Cerebellar nuclear complex (tissue), 1 donor: ENCODE data around the gene LRRC36.
"Not testable (repeated sequence)": the region's sequence is repeated elsewhere in the genome, so short reads cannot be mapped to it uniquely, and the experiment has no call there.

Source experiments
- DNase-seq, 2 experiments: peaks; one replicate each; lab custom pipeline; 2025; lab: John Stamatoyannopoulos, UW

The LRRC36 gene

DNA sequence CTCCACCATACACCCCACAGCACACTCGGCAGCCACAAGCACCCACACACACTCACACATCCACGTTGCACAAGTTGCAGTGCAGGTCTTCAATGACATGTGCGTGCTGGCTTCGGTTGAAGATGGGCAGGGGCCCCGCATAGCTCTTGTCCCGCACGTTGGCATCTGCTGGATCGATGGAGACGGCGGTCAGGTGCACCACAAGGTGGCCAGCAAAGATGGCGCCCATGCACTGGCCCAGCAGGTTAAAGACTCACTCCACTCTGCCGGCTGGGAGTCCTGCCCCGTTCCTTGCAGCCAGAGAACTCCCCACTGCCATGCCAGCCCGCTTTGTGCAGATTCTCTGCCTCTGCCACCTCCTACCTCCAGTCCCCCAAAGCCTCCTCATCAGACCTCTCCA, 74.3 kb downstream of the LRRC36 start:
- DNase-seq, result no peak

DNA sequence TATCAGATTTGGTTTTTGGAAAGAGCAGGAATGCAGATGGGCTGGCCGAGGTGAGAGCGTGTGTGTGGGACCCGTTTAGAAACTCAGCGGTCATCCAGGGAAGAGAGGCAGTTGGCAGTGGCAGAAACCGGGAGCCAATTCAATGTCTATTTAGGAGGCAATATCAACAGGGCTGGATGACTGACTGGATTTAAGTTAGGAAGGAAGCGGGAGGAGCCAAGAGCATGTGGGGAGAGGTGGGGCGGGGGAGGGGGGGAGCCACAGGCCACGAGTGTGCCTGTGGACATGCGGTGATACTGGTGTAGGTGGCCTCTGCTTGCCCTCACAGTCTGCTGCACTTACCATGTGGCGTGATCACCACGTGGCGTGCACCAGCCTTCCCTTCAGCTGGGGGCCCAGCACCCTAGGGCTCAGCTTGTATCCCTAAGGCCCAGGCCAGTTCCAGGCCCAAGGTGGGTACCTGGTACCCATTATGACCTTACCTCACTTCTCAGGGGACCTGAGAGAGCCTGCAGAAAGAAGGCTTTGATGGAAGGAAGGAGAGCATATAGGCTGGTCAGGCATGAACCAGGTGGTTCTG, 77.5 kb downstream of the LRRC36 start:
- no peak for DNase-seq

DNA sequence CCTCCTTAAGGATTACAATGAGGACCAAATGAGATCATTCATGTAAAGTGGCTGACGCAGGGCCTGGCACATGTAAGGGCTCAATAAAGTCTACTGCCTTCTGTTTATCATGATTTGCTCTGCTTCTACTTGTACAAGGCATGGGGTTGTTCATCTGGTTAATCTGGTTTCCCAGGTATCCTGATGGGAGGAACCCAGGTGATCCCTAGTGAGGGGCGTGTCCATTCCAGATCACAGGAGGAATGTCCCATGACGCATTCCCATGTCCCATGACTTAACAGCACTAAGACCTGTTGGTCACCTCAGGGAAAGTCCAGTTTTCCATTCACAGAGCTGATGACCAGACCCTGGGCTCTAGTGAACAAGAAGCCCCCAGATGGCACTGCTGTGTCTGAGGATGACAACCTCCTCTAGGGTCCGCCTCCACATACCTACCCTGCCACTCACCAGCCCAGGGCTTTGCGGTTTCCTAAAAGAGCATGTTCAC, 78.2 kb downstream of the LRRC36 start:
- DNase-seq, result no peak

DNA sequence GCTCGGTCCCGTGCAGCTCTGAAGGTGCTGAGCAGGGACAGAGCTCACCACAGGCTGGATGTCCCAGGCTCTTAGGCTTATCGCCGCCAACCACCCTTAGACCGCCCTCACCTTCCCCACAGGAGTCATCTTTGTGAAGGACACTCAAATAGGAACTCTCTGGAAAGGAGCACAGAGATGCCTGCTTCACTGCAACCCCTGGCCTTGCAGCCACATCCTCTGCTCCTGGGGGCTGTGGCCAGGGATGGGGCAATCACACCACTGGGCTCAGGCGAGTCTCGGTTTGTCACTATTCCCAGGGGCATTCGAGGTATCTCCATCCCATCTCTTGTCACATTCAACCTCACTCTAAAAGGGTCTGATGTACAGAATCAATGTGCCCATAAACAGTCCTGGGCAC, 78.7 kb downstream of the LRRC36 start:
- no peak for DNase-seq

DNA sequence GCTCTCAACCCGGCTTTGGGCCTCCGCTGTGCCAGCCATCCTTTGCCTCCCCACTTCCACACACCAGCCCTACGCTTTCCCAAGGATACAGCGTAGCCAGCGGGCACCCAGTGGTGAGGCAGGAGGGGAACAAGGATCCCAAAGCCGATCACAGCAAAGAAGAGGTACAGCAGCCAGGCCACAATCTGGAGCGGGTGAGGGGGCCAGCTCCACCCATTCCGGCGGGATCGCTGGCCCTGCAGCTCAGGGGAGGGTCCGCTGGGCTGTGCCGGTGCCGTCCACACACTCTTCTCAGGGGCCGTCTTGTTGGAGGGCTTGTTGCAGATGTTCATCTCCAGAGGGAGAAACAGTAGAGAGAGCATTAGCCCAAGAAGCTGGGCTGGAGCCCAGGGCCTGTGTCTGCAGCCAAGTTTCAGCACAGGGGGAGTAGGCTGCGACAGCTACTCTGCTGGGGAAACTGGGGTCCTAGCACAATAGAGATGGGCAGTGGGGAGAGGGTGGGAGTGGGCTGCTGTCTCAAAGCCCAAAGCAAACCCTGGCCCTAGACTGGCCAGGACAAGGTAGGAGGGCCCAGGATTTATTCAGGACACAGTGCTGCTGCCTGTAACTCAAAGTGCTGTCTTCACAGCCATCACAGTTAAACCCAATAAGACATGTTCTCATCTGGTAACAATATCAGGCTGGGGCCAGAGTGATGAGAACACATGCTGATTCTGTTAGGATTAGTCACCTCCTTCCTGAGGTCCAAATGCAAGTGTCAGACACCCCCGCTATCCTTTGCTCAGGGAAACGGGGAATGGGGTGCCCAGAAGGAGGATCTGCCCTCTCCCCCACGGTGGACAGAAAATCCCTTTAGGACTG, 79.7 kb downstream of the LRRC36 start:
- no peak for DNase-seq

DNA sequence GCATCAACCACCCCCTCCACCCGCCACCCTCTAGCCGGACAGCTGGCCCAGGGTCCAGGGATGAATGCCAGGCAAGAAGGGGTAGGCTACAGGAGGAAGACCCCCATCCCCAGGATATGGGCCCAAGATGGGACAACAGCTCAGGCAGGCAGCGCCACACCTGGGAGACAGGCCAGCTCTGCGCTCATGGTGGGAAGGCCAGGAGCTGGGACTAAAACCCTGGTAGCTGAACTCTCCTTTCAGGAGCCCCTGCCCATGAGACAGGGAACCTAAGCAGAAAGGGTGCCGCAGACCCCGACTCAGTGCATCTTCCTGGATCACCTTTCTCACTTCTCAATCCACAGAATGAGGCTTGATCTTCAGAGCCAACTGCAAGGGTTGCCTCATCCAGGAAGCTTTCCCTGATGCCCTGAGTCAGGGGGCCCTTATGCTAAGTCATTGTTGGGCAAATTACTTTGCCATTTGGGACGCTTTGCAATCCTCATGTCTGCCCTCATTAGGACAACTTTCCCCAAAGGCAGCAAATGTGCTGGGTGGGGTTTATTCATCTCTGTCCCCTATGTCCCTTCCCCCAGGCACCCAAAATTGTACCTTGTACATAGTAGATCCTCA, 80.7 kb downstream of the LRRC36 start:
- DNase-seq, result no peak

DNA sequence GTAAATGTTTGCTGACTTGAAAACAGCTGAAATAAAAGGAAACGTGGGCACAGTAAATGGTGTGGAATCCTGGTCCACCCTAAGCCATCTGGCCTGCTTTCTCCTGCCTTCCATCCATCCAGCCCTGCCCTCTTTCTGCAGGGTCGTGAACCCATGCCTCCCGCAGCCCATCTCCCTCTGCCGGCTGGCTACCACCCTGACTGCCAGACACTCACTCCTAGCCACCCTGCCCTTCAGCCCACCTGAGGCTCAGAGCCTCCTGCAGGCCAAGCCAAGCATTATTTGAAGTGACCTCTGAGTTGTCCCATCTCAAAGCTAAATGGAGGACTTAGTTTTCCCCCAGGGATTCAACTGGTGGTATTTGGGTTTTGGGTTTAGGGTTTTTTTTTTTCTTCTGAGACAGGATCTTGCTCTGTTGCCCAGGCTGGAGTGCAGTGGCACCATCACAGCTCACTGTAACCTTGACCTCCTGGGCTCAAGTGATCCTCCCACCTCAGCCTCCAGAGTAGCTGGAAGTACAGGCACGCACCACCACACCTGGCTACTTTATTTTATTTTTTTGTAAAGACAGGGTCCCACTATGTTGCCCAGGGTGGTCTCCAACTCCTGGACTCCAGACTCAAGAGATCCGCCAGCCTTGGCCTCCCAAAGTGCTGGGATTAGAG, 81.3 kb downstream of the LRRC36 start:
- DNase-seq, result no peak

DNA sequence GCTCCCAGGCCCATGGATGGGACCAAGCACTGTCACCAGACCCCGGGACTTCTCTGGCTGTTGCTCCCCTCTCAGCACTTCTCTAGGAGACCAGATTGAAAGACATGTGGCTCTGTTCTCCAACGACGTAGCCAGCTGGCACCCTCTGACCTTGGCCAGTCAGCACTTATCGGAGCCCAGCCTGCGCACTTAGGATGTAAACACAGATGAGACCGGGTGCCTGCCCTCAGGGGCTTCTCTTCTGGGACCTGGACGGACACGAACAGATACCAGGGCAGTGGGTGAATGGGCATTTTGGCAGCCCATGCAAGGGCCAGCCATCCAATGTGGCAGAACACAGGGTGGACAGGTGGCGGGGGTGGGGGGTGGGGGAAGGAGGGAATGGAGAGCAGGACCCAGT, 83.0 kb downstream of the LRRC36 start:
- DNase-seq, result no peak

DNA sequence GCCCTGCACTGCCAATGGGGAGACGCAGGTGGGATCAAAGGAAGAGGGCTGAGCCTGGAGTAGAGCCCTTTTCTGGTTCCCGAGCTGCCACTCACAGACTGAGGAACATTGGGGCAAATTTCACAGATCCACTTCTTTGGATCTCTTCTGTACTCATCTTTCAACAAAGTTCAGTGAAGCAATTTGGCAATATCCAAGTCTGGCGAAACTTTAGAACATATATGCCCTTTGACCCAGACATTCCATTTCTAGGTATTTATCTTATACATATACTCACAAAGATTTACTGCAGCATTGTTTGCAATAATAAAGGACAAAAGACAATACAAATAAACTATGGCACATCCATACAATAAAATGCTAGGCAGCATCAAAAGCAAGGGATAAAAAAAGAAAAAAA, 84.7 kb downstream of the LRRC36 start:
- DNase-seq, result no peak

DNA sequence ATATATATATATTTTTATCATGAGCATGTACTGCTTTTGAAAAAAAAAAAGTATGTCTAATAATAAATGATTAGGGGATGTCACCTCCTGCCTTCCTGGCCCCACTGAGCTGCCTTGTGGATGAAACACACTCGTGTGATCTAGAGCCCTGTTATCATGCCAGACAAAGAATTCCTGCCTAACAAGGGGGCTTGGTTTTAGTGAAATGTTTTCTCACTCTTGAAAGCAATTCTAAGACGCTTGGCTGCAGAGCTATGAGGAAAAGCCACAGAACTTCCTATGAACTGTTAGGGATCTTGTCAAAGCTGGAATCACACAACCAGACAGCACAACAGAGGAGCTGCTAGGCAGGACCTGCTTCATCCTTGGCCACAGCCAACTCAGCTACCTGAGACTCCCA, 85.7 kb downstream of the LRRC36 start:
- DNase-seq, result no peak

DNA sequence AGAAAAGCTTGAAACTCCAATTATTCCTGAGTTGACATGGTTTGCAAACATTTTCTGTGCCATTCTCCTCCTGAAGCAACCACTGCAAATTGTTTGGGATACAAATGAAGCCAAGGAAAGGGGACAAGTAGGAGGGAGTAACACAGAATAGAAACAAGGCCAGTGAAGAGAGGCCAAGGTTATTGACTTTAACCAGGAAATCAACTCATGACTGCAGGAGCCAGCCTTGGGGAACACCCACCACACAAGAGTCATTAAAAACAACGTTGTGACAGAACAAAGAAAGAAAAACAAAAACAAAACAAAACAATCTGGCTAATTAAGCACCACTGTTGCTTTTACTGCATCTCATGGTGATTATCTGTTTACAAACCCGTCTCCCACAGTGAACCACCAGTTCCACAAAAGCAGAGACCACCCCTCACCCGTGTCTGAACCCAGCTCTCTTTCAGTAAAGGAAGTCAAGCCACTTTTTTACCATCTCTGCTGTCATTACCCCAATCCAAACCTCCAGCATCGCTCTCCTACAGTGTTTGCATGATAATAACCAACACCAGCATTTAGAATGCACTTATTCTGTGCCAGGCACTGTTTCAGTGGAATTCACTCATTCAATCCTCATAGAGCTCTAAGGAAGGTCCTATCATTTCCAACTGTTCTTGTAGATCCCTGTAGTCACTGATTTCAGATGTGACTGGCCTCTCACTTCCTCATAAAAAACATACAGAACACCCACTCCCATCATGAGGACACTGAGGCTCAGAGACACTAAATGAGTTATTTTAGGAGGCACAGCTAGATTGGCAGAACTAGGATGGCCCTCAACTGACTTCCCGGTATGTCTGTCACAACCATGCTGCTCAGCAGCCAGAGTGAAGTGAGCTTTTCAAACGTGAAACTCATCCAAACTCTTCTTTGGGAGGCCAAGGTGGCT, 87.6 kb downstream of the LRRC36 start:
- no peak for DNase-seq

DNA sequence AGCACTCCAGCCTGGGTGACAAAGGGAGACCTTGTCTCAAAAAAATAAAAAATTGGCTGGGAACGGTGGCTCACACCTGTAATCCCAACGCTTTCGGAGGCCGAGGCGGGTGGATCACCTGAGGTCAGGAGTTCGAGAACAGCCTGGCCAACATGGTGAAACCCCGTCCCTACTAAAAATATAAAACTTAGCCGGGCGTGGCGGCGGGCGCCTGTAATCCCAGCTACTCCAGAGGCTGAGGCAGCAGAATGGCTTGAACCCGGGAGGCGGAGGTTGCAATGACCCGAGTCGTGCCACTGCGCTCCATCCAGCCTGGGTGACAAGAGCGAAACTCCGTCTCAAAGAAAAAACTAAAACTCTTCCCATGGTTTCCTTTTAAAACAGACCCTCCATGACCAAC, 88.8 kb downstream of the LRRC36 start:
- not testable (repeated sequence) for DNase-seq

DNA sequence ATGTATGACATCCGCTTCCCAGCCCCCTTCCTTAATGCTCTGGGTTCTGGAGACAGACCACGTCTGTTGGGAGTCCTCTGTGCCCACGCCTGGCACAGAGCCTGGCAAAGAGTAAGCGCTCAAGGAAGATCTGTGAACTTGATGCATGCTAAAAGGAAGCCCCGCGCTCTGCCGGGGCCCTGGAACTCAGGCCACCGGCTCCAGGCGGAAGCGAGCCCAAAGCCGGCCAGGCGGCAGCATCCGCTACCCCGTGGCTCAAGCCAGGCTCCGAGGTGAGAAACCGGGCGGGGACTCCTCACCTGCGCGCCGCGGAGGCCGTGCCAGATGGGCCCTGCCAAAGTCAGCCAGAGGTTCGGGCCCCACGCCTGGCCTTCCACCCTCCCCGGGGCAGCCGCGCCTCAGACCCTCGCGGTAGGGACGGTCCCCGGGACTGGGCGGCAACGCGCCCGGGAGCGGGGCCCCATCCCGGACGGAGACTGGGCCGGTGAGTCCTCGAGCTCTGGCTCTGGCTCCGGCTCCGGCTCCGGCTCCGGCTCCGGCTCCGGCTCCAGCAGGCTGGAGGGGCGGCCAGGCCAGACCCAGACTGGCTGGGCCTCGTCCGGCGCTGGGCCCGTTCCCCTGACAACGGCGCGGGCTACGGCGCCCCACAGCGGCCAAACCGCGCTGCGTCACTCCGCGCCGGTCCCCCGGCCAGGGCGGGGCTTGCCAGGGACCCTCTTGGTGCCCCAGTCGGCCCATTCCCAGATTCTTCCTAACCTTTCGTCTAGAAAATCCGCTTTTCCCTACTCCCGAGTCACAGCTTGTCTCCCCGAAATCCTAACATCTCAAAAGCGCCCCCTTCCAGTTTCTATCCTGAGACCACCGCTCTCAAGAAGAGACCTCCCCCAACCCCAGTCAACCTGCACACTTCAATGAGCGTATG, 89.5 kb downstream of the LRRC36 start, which contains the start of gene ZDHHC1:
TSS of gene ZDHHC1 (minus strand) at position 606 of the 922 bp plus-strand sequence. CDS start 8,702 bp downstream, outside the sequence.
- no peak for DNase-seq

DNA sequence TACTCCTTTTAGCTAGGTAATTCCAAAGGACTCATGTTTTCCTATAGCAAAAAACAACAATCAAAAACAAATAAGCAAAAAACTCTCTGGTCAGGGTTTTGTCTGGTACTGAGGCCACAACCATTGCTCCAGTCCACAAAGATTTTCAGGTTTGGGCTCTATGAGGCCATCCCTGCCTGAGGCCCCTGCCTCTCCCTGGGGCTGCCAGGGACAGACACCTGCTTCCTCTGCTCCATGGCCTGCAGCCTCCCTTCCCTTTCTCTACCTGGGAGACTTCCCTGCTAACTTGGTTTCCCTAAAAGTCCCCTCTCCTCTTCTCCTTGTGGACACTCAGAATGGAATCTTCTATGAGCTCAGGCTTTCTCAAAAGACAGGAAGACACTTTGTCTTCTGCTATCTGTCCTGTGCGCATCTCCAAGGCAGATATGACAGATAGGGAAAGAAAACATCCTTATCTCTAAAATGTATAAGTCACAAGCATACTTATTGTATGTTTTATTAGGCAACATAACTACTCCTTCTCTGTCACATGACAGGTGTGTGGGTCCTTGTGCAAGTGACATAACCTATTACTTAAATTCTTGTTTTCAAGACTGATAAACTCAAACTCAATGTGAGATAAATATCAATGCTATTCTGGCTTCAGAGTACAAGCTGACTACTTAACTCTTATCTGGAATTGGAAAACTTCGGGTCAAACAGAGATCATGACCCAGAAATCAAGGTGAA, 90.9 kb downstream of the LRRC36 start:
- DNase-seq, result no peak

DNA sequence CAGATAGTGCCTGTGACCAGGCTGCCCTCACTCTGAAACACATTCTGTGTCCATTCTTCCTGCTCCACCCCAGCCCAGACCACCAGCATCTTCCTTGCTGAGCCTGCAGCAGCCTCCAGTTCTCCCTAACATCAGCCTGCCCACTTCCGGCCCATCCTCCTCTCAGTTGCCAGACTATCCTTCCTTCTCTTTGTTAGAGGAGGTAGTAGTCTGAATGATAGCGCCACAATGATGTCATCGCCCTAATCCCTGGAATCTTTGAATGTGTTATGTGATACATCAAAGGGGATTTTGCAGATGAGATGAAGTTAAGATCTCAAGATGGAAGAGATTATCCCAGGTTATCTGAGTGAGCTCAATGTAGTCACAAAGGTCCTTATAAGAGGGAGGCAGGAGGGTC, 92.9 kb downstream of the LRRC36 start:
- DNase-seq, result no peak

DNA sequence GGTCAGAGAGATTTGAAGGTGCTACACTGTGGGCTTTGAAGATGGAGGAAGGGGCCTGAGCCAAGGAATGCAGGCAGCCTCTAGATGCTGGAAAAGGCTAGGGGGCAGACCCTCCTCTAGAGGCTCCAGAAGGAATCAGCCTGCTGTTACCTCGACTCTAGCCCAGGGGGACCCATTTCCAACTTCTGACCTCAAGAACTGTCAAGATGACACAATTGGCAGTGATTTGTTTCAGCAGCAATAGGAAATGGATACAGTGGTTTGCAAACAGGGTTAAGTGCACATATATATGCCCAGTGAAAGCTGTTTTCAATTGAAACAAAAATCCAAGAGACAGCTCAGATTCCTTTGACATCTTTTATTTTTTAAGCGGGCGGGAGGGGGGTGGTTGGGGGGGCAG, 93.3 kb downstream of the LRRC36 start:
- no peak for DNase-seq

DNA sequence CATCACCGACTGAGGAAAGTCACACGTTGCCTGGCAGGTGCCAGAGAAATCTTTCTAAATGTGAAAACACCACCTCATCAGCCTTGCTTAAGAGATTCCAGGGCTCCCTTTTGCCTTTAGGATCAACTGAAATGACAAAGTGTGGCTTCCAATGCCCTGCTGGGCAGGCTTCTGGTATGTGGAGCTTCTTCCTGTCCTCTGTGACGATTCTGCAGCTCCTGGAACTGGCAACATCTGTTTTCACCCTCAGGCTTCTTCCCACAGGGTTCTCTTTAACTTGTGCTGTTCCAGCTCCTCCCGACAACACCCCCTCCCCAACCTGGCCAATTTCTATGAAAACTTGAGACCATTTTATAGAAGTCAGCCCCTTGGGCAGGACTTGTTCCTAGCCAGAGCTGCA, 94.4 kb downstream of the LRRC36 start:
- DNase-seq, result no peak

DNA sequence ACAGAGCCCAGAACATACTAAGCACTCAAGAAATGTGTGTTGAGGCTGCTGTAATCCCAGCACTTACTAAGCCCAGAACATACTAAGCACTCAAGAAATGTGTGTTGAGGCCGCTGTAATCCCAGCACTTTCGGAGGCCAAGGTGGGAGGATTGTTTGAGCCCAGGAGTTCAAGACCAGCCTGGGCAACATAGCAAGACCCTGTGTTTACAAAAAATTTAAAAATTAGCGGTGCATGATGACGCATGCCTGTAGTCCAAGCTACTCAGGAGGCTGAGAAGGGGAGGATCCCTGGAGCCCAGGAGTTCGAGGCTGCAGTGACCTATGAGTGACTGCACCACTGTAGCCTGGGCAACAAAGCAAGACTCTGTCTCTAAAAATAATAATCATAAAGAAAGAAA, 96.4 kb downstream of the LRRC36 start:
- DNase-seq, result no peak

DNA sequence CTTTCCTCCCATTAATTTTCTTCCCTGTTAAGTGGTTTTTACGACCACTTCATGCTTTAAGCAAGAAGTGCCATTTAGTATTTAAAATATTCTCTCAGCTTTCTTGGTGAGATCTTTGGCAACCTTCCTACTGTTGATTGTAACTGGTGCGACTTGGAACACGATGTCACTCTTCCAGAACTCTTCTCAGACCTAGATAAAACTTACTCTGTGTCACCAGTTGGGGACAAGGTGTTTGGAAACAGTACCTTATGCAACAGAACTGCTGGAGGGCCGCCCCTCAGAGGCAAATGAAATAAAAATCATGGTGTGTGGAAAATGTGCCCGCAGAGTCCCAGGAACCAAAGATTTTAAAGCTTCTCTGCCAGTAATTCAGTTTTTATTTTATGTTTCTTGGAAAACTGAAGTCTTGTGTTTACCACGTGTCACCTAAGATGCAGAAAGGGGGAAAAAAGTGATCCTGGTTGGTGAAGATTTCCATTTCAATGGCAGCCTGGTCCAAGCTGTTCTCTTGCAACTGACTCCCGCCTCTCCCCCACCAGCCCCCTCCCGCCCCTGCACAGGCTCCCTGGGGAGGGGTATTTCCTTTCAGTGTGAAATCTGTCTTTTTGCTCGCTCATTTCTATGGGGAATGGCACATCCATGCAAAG, 97.1 kb downstream of the LRRC36 start:
- DNase-seq, result no peak
